GM19239 (cell line): ENCODE measurements around the gene TACC3.

ENCODE experiments used
- DNase-seq: peaks from one replicate; pipeline ENCODE4 v3.0.0; 2011; ENCODE audit warnings: low spot score; ENCODE audit not compliant: insufficient read length
- FAIRE-seq: peaks from 2 replicates; lab custom pipeline; 2011; peaks lifted over from hg19 to GRCh38; lab: Jason Lieb, UNC

Gene TACC3

DNA sequence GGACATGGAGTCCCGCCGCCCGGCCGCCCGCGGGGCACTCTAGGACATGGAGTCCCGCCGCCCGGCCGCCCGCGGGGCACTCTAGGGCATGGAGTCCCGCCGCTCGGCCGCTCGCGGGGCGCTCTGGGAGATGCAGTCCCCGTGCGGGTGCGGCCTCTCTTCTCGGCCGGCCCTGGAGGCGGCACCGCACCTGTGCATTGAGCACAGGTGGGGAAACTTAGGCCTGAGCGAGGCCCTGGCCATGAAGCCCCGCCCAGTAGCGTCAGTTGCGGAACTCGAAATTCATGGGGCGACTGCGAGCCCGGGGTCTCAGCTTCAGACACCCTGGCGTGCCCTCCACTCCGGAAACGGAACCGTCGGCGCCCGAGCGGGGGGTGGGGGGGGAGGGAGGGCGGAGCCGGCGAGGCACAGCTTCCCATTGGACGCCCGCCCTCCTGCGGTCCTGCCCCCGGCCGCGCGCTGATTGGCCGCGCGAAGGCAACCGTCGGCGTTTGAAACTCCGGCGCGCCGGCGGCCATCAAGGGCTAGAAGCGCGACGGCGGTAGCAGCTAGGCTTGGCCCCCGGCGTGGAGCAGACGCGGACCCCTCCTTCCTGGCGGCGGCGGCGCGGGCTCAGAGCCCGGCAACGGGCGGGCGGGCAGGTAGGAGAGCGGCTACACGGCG, at the start of gene TACC3, which contains the start of gene TMEM129:
Gene TACC3 (plus strand): TSS at position 519 of the 663 bp plus-strand sequence. CDS start 1,901 bp downstream, outside the sequence.
Gene TMEM129 (minus strand): TSS at position 321 of the 663 bp plus-strand sequence. CDS start 486 bp downstream, outside the sequence.
- DNase-seq (peak; percentile 93), FAIRE-seq (peak; percentile 91)

DNA sequence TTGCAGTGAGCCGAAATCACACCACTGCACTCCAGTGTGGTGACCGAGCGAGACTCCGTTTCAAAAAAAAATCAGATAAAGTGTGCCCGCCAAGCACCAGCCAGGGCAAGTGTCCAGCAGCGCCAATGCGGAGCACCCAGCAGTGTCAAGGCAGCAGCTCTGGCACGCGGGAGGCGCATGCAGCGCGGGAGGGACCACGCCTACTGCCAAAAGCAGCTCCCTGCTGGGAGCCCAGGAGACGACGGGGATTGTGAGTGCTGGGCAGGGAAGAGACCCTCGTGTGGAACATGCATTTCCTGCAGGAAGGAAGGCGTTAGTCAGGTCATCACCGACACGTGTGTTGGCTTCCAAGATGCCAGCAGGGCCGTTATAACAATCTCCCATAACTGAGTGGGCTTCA, 47.6 kb upstream of the TACC3 start:
- DNase-seq (no peak), FAIRE-seq (no peak)

GRCh38 chr4:1674682-1675081, 46.6 kb upstream of the TACC3 start:
- no peak for FAIRE-seq
- DNase-seq = no peak

- FAIRE-seq (no peak), DNase-seq (no peak)
Measured at GRCh38 chr4:1675136-1675801, 46.1 kb upstream of the TACC3 start.

GRCh38 chr4:1675802-1676137, 45.6 kb upstream of the TACC3 start:
- FAIRE-seq = no peak

GRCh38 chr4:1676605-1677525, 44.5 kb upstream of the TACC3 start:
- FAIRE-seq (no peak), DNase-seq (no peak)

More at GRCh38 chr4:1675802-1676137, 45.6 kb upstream of the TACC3 start:
- DNase-seq = no peak

GRCh38 chr4:1678244-1678643, 43.1 kb upstream of the TACC3 start:
- FAIRE-seq (no peak), DNase-seq (no peak)

GRCh38 chr4:1682860-1683259, 38.5 kb upstream of the TACC3 start:
- DNase-seq = no peak
- no peak for FAIRE-seq

DNA sequence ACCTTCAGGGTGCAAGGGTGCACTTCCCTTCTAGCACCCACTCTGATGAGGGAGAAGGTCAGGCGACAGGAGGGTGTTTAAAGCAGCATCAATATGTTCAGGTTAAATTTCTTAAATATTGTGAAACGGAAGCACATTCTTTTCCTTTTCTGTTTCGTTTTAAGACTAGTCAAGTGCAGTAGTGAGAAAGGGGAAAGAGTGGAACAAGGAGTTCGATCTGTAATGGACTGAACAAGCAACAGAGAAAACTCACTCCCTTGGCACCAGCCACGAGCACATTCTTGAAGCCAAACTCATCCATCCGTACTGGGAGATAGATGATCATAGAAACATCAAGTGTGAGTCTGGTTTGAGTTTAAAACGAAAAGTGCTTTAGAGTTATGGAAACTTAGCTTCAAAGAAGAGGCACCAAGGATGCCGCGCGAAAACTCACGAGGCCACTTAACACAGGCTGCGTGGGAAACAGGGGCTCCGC, 38.0 kb upstream of the TACC3 start:
- no peak for DNase-seq

DNA sequence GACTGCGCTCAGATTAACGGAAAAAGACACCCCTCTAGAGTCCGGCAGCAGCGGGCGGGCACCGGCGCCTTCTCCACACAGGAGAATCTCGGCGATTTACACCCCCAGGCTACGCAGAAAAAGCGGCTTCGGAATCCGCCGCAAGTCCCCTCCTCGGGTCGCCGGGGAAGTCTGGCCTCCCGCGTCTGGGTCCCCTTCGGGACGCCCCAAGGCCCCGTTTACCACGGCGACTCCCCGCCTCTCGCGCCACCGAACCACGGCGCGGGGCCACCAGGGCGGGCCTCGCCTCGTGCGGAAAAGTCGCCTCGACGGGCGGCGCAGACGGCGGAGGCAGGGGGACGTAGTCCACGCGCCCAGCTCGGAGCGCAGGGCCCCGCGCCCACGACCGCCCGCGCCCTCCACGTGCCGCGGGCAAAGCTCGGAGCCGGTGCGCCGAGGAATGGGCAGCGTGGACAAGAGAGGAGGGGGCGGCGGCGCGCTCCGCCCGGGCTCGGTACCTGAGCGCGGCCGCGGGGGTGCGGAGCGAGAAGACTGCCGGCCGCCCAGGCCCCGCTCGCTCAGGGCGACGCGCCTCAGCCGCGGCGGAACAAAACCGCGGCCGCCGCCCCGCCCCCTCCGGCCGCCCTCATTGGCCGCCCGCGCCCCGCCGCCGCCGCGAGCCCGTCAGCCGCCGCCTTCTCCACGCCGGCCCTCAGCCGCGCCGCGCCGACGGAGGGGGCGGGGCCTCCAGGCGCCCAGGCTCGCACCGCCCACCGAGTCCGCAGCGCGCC, 37.4 kb upstream of the TACC3 start, which contains the start of gene FAM53A:
Gene FAM53A (minus strand): TSS at position 578 of the 770 bp plus-strand sequence. CDS start 15,572 bp downstream, outside the sequence.
- peak; percentile 86 for FAIRE-seq
- DNase-seq = peak; percentile 94

More for the DNA sequence above, 38.0 kb upstream of the TACC3 start:
- peak; percentile 86 for FAIRE-seq

DNA sequence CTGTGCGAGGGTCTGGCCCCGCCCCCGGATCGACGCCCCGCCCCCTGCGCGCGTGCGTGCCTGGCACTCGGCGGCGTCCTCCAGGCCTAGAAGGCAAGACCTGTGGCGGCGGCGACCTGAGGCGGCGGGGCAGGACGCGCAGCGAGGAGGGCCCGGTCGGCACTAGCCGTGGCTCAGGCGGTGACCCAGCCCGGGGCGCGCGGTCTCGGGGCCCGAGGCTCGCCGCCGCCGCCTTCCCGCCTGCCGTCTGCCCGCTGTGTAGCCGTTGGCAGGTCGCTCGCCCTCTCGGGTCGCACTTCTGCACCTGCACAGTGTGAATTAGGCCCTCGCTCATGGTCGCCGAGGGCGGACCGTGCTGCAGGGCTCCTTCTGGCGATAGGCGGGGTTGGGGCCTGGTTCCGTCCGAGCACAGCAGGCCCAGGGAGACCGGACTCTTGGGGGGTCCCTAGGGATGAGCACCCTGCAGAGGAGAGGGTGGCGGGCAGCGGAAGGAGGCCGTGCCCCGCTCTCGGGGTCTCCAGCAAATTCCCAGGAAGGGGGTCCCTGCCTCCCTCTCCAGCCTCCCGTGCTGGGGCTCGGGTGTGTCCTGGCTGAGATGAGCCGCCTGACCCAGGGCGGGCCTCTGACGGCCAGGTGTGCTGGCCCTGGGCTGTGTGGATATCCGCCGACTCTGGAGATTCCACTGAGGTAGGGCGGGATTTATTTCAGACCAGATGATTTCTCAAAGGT, 36.7 kb upstream of the TACC3 start:
- DNase-seq = no peak
- FAIRE-seq = no peak

- FAIRE-seq = no peak
Measured at GRCh38 chr4:1685235-1686150, 35.8 kb upstream of the TACC3 start.

DNA sequence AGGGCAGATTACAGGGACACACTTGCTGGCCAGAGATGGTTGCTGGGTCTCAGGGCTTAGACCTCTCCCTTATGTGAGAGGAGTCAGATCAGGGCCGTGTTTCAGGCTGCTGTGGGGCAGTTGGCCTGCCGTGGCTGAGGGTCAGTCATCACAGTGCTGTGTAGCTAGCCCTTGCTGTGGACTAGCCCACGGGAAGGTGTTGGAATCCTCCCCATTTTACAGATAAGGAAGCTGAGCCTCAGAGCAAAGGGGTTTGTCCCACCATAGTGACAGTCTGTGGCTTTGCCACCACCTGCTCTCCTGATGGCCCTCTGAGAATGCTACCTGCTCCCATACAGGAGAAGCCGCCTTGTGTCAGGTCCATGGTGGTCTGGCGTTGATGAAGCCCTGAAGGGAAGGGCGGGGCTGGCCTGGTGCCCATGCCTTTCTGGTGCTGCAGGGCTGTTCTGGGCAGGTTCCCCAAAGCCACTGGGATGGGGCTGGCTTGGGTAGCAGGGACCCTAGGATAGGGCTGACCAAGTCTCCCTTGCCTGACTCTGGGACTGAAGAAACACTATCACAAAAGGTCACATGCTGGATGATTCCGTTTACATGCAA, 34.8 kb upstream of the TACC3 start:
- DNase-seq (no peak), FAIRE-seq (no peak)

More at GRCh38 chr4:1685235-1686150, 35.8 kb upstream of the TACC3 start:
- no peak for DNase-seq

DNA sequence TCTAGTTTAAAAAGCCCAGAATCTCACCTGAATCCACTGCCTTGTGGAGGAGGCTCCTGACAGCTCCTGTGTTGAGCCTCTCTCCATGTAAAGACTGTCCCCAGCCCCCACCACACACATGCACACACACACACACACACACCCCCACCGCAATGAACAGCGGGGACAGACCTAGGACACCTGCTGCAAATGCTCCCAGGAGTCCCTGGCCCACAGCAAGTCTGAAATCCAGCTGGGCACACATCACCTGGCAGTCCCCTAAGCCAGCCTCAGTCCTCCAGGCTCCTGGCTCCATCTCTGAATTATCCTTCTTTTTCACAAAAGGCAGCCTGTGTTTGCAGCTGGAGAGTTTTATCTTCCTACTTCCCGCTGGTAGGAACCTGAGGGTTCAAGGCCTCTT, 30.6 kb upstream of the TACC3 start:
- no peak for FAIRE-seq
- DNase-seq = no peak

- FAIRE-seq (no peak), DNase-seq (no peak)
Measured at GRCh38 chr4:1691737-1692373, 29.5 kb upstream of the TACC3 start.

GRCh38 chr4:1693131-1693896, 28.0 kb upstream of the TACC3 start:
- DNase-seq (peak; percentile 74), FAIRE-seq (peak; percentile 78)
